ENCODE results near the gene MISP3.

The MISP3 gene

GRCh38 chr19:14081797-14082674, 9.4 kb downstream of the MISP3 start:
- FAIRE-seq, result no peak

- no peak for FAIRE-seq
These were observed 10.0 kb downstream of the MISP3 start for GRCh38 chr19:14082675-14082960.

- no peak for FAIRE-seq
These were observed 12.9 kb downstream of the MISP3 start, which contains the start of gene C19orf67 for GRCh38 chr19:14085309-14085995. C19orf67 (minus strand) TSS chr19:14085783; CDS start chr19:14085627, 156 bp downstream.

GRCh38 chr19:14086098-14086497, 13.5 kb downstream of the MISP3 start:
- FAIRE-seq, result no peak

- FAIRE-seq, result no peak
These were observed 16.2 kb downstream of the MISP3 start for GRCh38 chr19:14088634-14089411.

DNA sequence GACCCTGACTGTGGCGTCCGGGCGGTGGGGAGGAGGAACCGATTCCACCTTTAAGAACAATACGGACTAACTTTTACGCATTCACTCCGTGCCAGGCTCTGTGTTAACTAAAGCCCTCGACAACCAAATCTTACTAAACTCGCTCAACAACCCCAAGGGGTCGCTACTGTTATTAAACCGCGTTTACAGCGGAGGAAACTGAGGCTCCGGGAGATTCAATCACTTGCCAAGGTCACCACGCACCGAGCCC, 16.8 kb downstream of the MISP3 start:
- FAIRE-seq, result no peak

GRCh38 chr19:14089662-14090508, 17.3 kb downstream of the MISP3 start:
- FAIRE-seq, result no peak

- no peak for FAIRE-seq
These were observed 18.0 kb downstream of the MISP3 start, which contains the start of gene SAMD1 for GRCh38 chr19:14090509-14091080. SAMD1 (minus strand) TSS chr19:14090751.

- no peak for FAIRE-seq
These were observed 18.7 kb downstream of the MISP3 start for GRCh38 chr19:14091081-14091812.

GRCh38 chr19:14091813-14092462, 19.4 kb downstream of the MISP3 start:
- no peak for FAIRE-seq

DNA sequence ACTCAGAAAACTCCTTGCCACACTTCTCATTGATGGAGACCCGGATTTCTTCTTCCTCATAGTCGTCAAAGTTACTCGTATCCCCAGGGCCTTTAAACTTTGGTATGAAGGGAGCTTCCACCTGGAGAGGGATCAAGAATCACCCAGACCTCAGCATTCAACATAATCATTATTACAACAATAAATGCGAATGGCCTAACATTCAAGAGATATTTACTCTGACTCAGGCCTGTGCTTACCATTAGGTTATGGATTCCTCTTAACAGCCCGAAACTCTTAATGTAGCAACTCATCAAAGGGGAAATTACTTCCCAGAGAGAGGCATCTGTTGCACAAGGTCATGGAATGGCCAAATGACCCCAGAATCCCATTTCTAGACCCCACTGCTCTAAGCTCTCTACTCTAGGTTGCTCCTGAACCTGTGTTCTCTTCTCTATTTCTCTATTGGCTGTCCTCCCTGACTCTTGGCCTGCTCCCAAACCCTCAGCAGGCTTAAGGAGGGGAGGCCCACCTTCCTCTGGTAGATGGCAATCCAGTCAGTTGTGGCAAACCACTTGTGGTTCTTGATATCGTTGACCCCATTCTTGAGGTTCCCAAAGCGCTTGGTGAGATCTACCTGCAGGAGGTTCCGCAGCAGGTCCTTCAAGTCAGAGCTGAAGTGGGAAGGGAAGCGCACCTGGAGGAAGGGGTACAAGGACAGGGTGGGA, 20.7 kb downstream of the MISP3 start:
- FAIRE-seq, result no peak

DNA sequence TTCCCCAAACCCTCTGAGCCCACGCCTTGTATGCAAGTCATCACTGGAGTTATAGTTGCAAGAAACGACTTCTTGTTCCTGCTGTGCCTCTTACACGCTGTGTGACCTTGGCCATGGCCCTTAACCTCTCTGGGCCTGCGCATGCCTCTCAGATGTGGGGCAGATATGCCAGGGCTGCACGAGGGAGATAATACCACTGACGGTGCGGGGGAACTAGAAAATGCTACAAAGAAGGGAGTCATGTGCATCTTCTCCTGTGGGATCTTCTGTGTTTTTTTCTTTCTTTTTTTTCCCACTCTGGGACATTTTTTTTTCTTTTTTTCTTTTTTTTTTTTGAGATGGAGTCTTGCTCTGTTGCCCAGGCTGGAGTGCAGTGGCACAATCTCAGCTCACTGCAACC, 22.3 kb downstream of the MISP3 start:
- FAIRE-seq, result no peak

- FAIRE-seq, result no peak
These were observed 23.8 kb downstream of the MISP3 start for GRCh38 chr19:14096272-14096992.

- FAIRE-seq, result no peak
These were observed 25.1 kb downstream of the MISP3 start for GRCh38 chr19:14097532-14098151.

DNA sequence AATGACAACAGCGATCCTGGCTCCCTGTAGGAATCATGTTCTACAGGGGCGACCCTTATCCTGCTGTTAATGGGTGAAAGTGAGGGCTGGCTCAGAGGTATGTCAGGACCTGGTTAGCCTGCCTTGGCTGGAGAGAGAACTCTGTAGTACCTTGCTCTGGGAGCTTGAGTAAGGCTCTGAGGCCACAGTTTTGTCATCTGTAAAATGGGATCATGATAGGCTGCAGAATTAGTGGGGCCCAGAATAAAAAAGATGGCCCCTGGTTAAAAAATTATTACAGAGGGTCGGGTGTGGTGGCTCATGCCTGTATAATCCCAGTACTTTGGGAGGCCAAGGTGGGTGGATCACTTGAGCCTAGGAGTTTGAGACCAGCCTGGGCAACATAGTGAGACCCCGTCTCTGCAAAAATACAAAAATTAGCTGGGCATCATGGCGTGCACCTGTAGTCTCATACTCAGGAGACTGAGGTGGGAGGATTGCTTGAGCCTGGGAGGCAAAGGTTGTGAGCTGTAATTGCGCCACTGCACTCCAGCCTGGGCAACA, 28.5 kb downstream of the MISP3 start:
- no peak for FAIRE-seq

DNA sequence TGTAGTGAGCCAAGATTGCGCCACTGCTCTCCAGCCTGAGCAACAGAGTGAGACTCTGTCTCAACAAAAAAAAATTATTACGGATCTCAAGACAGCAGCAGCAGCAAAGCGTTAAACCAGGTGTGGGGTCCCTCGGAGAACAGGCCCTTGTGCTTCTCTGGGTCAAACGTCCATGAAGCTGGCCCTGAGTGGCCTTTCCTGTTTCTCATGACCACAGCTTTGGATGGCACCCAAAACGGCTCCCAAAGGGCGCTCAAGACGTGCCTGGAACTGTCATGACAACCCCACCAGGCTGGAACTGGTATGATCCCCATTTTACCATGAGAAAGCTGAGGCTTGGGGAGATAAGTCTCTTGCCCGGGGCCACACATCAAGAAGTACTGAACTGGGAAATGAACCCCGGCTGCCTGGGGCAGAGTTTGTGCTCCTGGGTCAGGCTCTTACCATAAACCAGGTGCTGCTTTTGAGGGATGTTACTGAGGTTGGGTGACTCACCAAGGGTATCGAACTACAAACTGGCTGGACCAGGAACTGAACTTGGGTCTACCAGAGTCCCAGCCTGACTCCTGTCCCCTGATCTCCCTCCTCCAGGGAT, 29.6 kb downstream of the MISP3 start:
- no peak for FAIRE-seq

- FAIRE-seq, result no peak
These were observed 30.2 kb downstream of the MISP3 start for GRCh38 chr19:14102756-14103155.

- FAIRE-seq, result no peak
These were observed 30.7 kb downstream of the MISP3 start for GRCh38 chr19:14103310-14103709.

- FAIRE-seq, result no peak
These were observed 33.1 kb downstream of the MISP3 start for GRCh38 chr19:14105680-14106079.
